ENCODE results near the gene ZNF610. TPM values are rescaled to one million over a fixed set of nuclear protein-coding genes. Genes with fewer than 3 reads are reported as not detected.
A peak's percentile ranks its signal among the peaks of the same experiment; 100 is the strongest.
"Not testable (repeated sequence)": the region's sequence is repeated elsewhere in the genome, so short reads cannot be mapped to it uniquely, and the experiment has no call there.

ZNF610 gene
- total and polyA plus RNA-seq, 5 experiments from 2014 or later, result 0.97 to 7.5 (median 3.2) TPM

DNA sequence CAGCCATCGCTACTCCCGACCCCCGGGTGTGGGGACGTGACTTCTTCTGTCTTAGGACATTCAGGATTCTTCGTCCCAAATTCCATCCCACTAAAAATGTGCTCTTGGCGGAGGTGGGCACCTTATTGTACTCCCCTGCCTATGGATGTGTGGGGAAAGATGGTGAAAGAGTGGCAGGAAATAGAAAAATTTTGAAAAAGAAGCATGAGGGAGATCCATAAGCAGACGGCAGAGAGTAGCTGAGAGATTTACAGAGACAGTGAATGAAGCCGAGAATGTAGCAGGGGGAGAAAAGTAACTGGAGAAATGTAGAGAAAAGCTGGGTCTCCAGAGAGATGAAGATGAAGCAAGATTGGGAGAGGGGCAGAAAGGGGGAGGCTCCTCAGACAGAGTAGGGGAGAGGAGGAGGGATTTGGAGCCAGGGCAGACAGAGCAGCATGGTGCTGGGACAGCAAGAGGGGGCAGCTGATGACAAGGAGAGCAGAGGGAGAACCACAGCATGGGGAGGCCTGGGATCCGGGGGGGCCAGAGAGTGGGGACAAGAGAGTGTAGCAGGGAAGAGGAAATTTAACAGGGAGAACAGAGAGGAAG lies 843 bp downstream of the ZNF610 start:
- no peaks in the 10 kb centered on the region for H3K27me3 Mint-ChIP-seq
- peak overlapping the region; percentile 93 to 99 (median 97) for H3K27ac Mint-ChIP-seq
- H3K36me3 Mint-ChIP-seq, result peaks cover 15 to 50% (median 34%) of the 10 kb centered on the region in 3 donors
- POLR2A ChIA-PET, result interaction anchor here (1.3 kb wide), 1 partner anchor 33 kb away, joined by 6 read pairs; the partner anchor contains the start of gene ZNF880
- DNase-seq (peak in 1 of 10 donors; percentile 6), ATAC-seq (no peak)
- H3K9me3 Mint-ChIP-seq, result peaks cover 0 to 70% (median 24%) of the 10 kb centered on the region in 9 donors
- peaks cover 12 to 17% (median 15%) of the 10 kb centered on the region in 4 donors for H3K4me1 Mint-ChIP-seq
- peak overlapping the region; percentile 93 to 99 (median 97) for H3K4me3 Mint-ChIP-seq

DNA sequence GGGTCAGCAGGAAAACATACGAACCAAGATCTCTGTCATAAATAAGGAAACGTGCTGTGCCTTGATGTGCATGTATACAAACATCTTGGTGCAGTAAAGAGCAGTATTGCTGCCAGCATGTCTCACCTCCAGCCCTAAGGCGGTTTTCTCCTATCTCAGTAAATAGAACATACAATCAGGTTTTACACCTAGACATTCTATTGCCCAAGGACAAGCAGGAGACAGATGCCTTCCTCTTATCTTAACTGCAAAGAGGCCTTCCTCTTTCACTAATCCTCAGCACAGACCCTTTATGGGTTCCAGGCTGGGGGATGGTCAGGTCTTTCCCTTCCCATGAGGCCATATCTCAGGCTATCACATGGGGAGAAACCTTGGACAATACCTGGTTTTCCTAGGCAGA lies 3.0 kb downstream of the ZNF610 start:
- Mint-ChIP-seq H3K4me3 (peak overlapping the region in 1 of 10 donors; percentile 10), H3K36me3 (peaks cover 15 to 31% (median 17%) of the 10 kb centered on the region in 3 donors), H3K9me3 (peaks cover 0 to 70% (median 22%) of the 10 kb centered on the region in 9 donors), H3K4me1 (peaks cover 12 to 22% (median 18%) of the 10 kb centered on the region in 4 donors)
- POLR2A ChIA-PET, H3K27me3 Mint-ChIP-seq, ATAC-seq, DNase-seq, H3K27ac Mint-ChIP-seq: not testable (repeated sequence)

DNA sequence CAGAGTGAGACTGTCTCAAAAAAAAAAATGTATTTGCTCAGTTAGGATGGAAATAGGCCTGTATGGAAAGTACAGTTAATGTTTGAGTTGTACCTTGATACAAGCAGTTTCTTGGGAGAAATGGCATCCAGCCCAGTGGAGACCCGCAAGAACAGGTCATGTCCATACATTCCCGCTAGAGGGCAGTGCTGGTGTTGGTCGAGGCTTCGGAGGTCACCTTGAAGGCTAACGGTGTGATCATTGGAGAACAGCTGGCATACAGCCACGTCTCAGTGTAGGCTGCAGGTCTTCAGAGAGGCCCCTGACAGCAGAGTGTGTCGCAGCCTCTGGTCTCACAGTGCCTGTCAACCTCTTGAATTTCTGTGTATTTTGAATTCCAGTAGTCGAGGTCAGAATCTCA lies 7.5 kb downstream of the ZNF610 start:
- DNase-seq (peak; percentile 4 to 73 (median 35)), ATAC-seq (peak in 1 of 2 donors; percentile 82)
- no peaks in the 10 kb centered on the region for H3K27me3 Mint-ChIP-seq
- peaks cover 6 to 26% (median 14%) of the 10 kb centered on the region in 3 donors for H3K36me3 Mint-ChIP-seq
- H3K4me1 Mint-ChIP-seq, result peaks cover 0 to 5% (median 3%) of the 10 kb centered on the region in 4 donors
- H3K27ac Mint-ChIP-seq, result peak overlapping the region in 2 of 10 donors; percentile 27 to 34
- peaks cover 0 to 78% (median 20%) of the 10 kb centered on the region in 9 donors for H3K9me3 Mint-ChIP-seq
- H3K4me3 Mint-ChIP-seq, result no peak overlapping the region
- POLR2A ChIA-PET, result interaction anchor here (0.6 kb wide), 1 partner anchor 854 kb away, joined by 4 read pairs; no protein-coding TSS in a partner anchor

DNA sequence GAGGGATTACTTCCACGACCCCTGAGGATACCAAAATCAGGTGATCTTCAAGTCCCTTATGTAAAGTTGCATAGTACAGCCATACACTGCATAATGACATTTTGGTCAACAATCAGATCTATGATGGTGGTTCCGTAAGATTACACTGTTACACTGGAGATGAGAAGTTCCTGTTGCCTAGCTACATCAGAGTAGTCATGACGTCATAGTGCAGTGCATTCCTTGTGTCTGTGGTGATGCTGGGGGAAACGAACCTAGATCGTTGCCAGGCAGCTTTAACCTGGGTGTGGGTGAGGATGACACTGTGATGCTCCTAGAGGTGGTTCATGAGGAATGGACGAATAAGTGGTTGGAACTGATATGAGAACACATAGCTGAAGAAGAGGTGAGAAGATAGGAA lies 9.1 kb downstream of the ZNF610 start:
- Mint-ChIP-seq H3K27me3 (no peaks in the 10 kb centered on the region), H3K36me3 (peaks cover 19 to 28% (median 21%) of the 10 kb centered on the region in 3 donors), H3K9me3 (peaks cover 0 to 80% (median 23%) of the 10 kb centered on the region in 9 donors), H3K27ac (peak overlapping the region in 1 of 10 donors; percentile 24), H3K4me1 (peaks cover 0 to 5% (median 3%) of the 10 kb centered on the region in 4 donors), H3K4me3 (no peak overlapping the region)
- DNase-seq (no peak), ATAC-seq (no peak)
- POLR2A ChIA-PET, result no interaction called here

DNA sequence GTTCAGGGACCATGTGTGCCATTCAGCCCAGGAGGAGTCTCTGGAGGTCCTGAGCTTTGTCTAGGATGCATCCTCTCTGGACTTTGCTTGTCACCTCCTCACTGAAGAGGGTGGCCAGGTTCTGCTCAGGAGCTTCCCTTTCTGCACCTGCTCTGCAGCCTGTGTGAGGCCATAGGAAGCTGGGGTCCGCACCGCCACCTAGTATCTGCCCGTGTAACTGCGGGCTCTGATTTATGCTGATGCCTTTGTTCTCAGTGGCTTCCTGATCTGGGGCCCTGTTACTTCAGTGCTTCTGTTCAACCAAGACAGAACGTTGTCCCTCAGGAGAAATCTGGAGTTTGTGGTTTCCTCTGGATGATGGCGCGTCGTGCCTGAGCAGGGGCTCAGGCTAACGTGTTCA lies 15.5 kb downstream of the ZNF610 start:
- Mint-ChIP-seq H3K36me3 (peaks cover 63 to 73% (median 67%) of the 10 kb centered on the region in 3 donors), H3K4me3 (no peak overlapping the region), H3K4me1 (no peaks in the 10 kb centered on the region), H3K27ac (no peak overlapping the region), H3K9me3 (peaks cover 9 to 80% (median 47%) of the 10 kb centered on the region in 9 donors), H3K27me3 (no peaks in the 10 kb centered on the region)
- POLR2A ChIA-PET, result no interaction called here
- ATAC-seq (no peak), DNase-seq (no peak)

DNA sequence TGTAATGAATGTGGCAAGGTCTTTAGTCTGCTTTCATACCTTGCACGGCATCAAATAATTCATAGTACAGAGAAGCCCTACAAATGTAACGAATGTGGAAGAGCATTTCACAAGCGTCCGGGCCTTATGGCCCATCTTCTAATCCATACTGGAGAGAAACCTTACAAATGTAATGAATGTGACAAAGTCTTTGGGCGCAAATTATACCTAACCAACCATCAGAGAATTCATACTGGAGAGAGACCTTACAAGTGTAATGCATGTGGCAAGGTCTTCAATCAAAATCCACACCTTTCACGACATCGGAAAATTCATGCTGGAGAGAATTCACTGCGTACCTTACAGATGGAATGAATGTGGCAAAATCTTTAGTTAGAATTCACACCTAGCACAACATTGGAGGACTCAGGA lies 30.4 kb downstream of the ZNF610 start:
- peaks cover 0 to 1% (median 0%) of the 10 kb centered on the region in 5 donors for H3K27me3 Mint-ChIP-seq
- peaks cover 18 to 77% (median 44%) of the 10 kb centered on the region in 3 donors for H3K36me3 Mint-ChIP-seq
- H3K9me3 Mint-ChIP-seq, result peaks cover 12 to 92% (median 32%) of the 10 kb centered on the region in 9 donors
- H3K4me3 Mint-ChIP-seq, result no peak overlapping the region
- no peak overlapping the region for H3K27ac Mint-ChIP-seq
- H3K4me1 Mint-ChIP-seq, result peaks cover 8 to 19% (median 14%) of the 10 kb centered on the region in 4 donors
- POLR2A ChIA-PET, result no interaction called here
- ATAC-seq (no peak), DNase-seq (no peak)

DNA sequence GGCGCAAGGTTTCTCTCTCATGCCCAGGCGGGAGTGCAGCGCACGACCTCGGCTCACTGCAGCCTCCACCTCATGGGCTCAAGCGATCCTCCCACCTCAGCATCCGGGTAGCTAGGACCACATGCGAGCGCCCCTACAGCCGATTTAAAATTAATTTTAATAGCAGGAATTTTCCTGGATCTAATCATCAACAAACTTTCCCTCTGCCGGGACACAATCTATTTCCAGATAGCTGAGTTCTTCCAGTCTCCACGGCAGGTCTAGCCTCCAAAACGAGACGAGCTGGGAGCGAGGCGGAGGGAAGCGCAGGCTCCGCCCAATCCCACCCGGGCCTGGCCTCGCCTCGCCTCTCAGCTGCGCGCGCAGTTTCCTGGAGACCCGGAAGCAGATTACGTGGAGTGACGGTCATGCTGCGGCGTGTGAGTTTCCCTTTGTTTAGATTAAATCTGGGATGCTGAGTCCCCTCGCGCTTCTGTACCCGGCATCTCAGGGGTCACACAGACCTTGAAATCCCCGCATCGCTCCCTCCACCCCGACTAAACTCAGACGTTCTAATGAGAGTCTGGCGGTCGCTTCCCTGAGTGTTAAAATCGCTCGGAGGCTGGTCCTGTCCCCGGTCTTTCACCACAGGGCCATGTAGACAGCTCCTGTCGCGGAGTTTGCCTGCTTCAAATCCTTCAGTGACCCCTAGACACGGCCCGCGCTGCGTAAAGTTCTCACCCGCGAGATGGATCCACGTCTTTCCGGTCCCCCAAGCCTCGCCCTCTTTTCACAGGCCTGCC lies 33.7 kb downstream of the ZNF610 start, which contains the start of gene ZNF880:
Gene ZNF880 (plus strand): TSS at position 365 of the 782 bp plus-strand sequence. CDS start 43 bp downstream, at position 408.
- POLR2A ChIA-PET, result interaction anchor here (0.6 to 1.1 kb wide), 10 partner anchors 11 to 1151 kb away, joined by 3 to 16 read pairs (median 3); partner anchors contain the start of genes ZNF528, ZNF610, ZNF766 and ZNF816
- peak within 1 kb of the TSS; percentile 91 to 97 (median 96) for H3K4me3 Mint-ChIP-seq
- peak within 1 kb of the TSS; percentile 96 to 100 (median 98) for H3K27ac Mint-ChIP-seq
- peaks cover 42 to 77% (median 53%) of the 10 kb centered on the region in 3 donors for H3K36me3 Mint-ChIP-seq
- peaks cover 0 to 1% (median 0%) of the 10 kb centered on the region in 5 donors for H3K27me3 Mint-ChIP-seq
- H3K4me1 Mint-ChIP-seq, result peaks cover 8 to 21% (median 16%) of the 10 kb centered on the region in 4 donors
- DNase-seq (peak; percentile 79 to 96 (median 91)), ATAC-seq (peak; percentile 95 to 97)
- peaks cover 0 to 88% (median 30%) of the 10 kb centered on the region in 9 donors for H3K9me3 Mint-ChIP-seq

DNA sequence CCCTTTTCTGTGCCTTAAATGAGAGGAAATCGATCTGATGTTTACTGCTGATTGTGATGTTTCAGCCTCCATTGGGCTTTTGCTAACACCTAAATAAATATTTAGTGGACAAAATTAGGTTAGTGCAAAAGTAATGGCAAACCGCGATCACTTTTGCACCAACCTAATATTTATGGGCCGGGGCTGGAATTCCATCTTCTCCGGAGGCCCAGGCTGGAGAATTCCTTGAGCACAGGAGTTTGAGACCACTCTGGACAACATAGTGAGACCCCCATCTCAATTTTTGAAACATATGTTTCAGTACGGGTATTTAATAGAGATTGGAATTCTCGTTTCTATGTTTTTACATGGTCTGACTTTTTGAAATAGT lies 34.3 kb downstream of the ZNF610 start:
- peaks cover 0 to 1% (median 0%) of the 10 kb centered on the region in 5 donors for H3K27me3 Mint-ChIP-seq
- H3K36me3 Mint-ChIP-seq, result peaks cover 47 to 77% (median 56%) of the 10 kb centered on the region in 3 donors
- peak overlapping the region; percentile 91 to 97 (median 96) for H3K4me3 Mint-ChIP-seq
- peak overlapping the region; percentile 96 to 100 (median 98) for H3K27ac Mint-ChIP-seq
- H3K9me3 Mint-ChIP-seq, result peaks cover 0 to 88% (median 29%) of the 10 kb centered on the region in 9 donors
- POLR2A ChIA-PET, result interaction anchor here (0.9 to 1.1 kb wide), 3 partner anchors 11 to 34 kb away, joined by 3 to 16 read pairs (median 6); partner anchors contain the start of genes ZNF528 and ZNF610
- no peak for DNase-seq
- no peak for ATAC-seq
- peaks cover 8 to 21% (median 16%) of the 10 kb centered on the region in 4 donors for H3K4me1 Mint-ChIP-seq

DNA sequence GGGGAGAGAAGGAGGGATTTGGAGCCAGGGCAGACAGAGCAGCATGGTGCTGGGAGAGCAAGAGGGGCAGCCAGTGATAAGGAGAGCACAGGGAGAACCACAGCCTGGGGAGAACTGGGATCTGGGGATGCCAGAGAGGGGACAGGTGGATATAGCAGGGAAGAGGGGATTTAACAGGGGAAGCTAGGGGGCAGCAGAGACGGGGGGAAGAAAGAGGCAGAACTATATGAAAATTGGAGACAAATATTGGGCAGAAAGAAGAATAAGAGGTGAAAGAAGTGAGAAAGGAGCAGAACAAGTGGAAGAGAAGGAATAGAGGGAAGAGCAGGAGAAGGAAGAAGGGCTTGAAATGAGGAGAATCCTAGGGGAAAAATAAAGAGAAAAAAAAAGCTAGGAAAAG lies 55.1 kb downstream of the ZNF610 start:
- no peak for ATAC-seq
- Mint-ChIP-seq H3K36me3 (peaks cover 13 to 70% (median 49%) of the 10 kb centered on the region in 3 donors), H3K4me3 (peak overlapping the region in 1 of 10 donors; percentile 10), H3K9me3 (peaks cover 4 to 96% (median 41%) of the 10 kb centered on the region in 9 donors), H3K4me1 (peaks cover 0 to under 1% (median 0%) of the 10 kb centered on the region in 4 donors), H3K27me3 (no peaks in the 10 kb centered on the region), H3K27ac (peak overlapping the region in 2 of 10 donors; percentile 33 to 48)
- no peak for DNase-seq
- POLR2A ChIA-PET, result interaction anchor here (0.8 kb wide), 1 partner anchor 21 kb away, joined by 3 read pairs; the partner anchor contains the start of gene ZNF880

DNA sequence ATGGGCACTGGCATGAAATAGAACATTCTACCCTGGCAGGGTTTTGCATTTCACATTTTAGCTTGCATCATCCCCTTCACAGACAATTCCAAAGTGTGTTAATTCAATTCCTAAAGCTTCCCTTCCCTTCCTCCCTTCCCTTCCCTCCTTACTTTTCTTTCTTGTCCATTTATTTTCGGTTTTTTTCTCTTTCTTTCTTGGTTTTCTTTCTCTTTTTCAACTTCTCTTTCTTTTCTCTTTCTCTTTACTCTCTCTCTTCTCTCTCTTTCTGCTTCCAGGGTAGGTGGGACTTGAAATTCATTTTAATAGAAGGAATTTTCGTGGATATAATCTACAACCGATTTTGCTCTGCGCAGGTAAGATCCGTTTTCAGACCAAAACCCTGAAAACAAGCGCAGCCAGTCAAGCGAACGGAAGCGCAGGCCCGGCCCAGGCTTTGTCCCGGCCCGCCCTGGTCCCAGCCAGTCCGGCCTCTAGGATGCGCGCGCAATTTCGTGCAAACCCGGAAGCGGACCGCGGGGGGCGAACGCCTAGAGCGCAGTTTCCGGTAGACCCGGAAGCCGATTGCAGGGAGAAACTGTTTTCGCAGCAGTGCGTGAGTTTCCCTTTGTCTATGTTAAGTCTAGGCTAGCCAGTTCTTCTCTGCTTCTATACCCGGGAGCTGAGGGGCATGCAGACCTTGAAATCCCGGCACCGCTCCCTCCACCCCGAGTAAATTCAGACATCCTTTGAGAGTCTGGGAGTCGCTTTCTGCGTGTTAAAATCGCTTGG lies 61.5 kb downstream of the ZNF610 start, which contains the start of gene ZNF528:
Gene ZNF528 (plus strand): TSS at position 540 of the 771 bp plus-strand sequence. CDS start 4,165 bp downstream, outside the sequence.
- Mint-ChIP-seq H3K27me3 (no peaks in the 10 kb centered on the region), H3K4me1 (peaks cover 13 to 27% (median 21%) of the 10 kb centered on the region in 4 donors), H3K4me3 (peak within 1 kb of the TSS; percentile 87 to 99 (median 92)), H3K36me3 (peaks cover 58 to 81% (median 65%) of the 10 kb centered on the region in 3 donors), H3K27ac (peak within 1 kb of the TSS; percentile 87 to 99 (median 94)), H3K9me3 (peaks cover 8 to 94% (median 63%) of the 10 kb centered on the region in 9 donors)
- ATAC-seq, result peak; percentile 98 to 99
- POLR2A ChIA-PET, result interaction anchor here (0.6 to 3.2 kb wide), 7 partner anchors 26 to 202 kb away, joined by 3 to 16 read pairs (median 3); partner anchors contain the start of gene ZNF880
- DNase-seq, result peak; percentile 79 to 96 (median 90)

DNA sequence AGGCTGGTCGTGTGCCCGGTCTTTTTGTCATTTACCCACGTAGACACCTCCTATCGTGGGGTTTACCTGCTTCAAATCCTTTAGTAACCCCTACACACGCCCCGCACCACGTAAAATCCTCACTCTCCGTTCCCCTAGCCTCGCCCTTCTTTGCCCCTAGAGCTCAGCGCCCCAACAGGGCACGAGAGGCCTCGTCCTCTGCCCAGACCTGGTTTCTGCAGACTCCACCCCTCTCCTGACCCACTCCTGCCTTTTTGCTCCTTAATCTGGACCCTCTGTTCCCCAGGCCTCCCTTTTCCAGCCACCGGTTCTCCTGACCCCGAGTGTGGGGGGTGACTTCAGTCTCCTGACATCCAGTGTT lies 62.0 kb downstream of the ZNF610 start:
- no peaks in the 10 kb centered on the region for H3K27me3 Mint-ChIP-seq
- H3K27ac Mint-ChIP-seq, result peak overlapping the region; percentile 87 to 99 (median 94)
- H3K4me1 Mint-ChIP-seq, result peaks cover 13 to 27% (median 21%) of the 10 kb centered on the region in 4 donors
- ATAC-seq (peak in 1 of 2 donors; percentile 38), DNase-seq (peak in 2 of 10 donors; percentile 2)
- H3K4me3 Mint-ChIP-seq, result peak overlapping the region; percentile 87 to 99 (median 92)
- POLR2A ChIA-PET, result interaction anchor here (0.7 to 3.2 kb wide), 5 partner anchors 26 to 169 kb away, joined by 3 to 16 read pairs (median 5); partner anchors contain the start of genes ZNF480 and ZNF880
- H3K36me3 Mint-ChIP-seq, result peaks cover 61 to 85% (median 64%) of the 10 kb centered on the region in 3 donors
- H3K9me3 Mint-ChIP-seq, result peaks cover 8 to 91% (median 58%) of the 10 kb centered on the region in 9 donors

Data from naive thymus-derived CD8-positive, alpha-beta T cell (primary cell).